C4-2B (cell line): ENCODE measurements around the gene SLC26A9.
"Not testable (repeated sequence)": the region's sequence is repeated elsewhere in the genome, so short reads cannot be mapped to it uniquely, and the experiment has no call there.

Experiments
- CTCF ChIP-seq: fragments of 450-650 bp; conservative IDR thresholded peaks from 2 replicates; pipeline ENCODE4 v1.5.1; 2017; ENCODE audit warnings: mild to moderate bottlenecking
- ZFX ChIP-seq: fragments of 450-650 bp; IDR thresholded peaks from 2 replicates; pipeline ENCODE4 v1.6.1; 2017

DNA sequence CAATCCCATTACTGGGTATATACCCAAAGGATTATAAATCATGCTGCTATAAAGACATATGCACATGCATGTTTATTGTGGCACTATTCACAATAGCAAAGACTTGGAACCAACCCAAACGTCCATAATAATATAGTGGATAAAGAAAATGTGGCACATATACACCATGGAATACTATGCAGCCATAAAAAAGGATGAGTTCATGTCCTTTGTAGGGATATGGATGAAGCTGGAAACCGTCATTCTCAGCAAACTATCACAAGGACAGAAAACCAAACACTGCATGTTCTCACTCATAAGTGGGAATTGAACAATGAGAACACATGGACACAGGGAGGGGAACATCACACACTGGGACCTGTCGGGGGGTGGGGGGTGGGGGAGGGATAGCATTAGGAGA, 38.2 kb downstream of the SLC26A9 start:
- not testable (repeated sequence) for TF ChIP-seq CTCF, ZFX
